Measurements from ENCODE around the gene ZNF697.

Gene ZNF697

GRCh38 chr1:119647734-119648619 lies at the start of gene ZNF697:
ZNF697 (minus strand) TSS chr1:119648266; CDS start chr1:119626100, 22,166 bp downstream.
- peak; percentile 90 for DNase-seq

- DNase-seq: no peak
These were observed 49.5 kb upstream of the ZNF697 start for GRCh38 chr1:119697598-119697997.

- DNase-seq: peak; percentile 14
These were observed 48.8 kb upstream of the ZNF697 start for GRCh38 chr1:119696863-119697262.

GRCh38 chr1:119689511-119689910 lies 41.4 kb upstream of the ZNF697 start:
- DNase-seq: no peak

DNA sequence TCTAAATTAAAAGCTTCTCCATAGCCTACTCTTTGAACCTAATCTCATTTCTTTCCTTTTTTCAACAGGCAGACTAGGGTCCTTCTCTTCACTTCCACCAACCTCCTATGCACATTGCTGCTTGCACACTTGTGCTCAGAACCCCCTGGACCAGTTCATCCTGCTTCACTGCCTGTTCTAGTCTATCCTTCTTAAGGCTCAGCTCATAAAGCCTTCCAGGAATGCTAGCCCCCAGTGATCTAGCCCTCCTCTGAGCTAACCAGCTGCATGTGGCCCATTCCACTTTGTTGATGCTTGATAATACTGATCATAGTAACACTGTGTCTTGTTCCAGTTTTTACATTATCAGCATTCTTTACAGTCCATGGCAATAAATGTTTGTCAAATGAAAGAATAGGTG lies 40.7 kb upstream of the ZNF697 start:
- DNase-seq: no peak

GRCh38 chr1:119687434-119688079 lies 39.5 kb upstream of the ZNF697 start:
- no peak for DNase-seq

DNA sequence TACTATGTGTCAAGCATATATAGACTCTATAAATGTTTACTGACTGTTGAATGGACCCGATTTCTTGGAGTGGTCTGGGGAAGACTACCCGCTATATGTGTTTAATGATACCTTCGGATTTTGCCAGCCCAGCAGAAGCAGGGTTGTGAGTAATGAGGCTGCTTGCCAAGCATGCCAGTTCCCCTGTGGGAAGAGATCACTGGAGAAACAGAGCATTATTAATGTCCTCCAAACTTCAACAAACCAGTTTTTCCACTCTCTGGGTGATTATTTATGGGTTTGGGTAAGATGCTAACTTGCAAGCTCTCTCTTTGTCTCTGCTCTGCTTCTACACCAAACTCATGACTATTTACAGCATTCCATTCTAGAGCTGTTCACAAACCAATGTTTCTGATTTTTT lies 38.6 kb upstream of the ZNF697 start:
- peak; percentile 75 for DNase-seq

DNA sequence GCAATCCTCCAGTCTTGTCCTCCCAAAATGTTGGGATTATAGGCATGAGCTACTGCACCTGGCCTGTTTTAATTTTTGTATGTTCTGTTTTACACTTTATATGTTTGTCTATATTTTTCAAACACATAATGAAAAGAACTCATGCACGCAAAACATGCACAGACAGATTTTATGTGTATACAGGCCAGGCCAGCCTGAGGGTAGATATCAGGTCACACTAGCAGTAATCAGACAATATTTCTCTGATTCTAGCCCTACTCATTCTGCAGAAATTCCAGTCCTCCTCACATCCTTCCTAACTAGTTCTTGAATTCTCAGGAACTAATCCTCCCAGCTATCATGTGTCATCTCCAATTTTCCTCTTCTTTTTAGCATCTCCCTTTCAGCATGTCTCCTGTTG lies 35.8 kb upstream of the ZNF697 start:
- DNase-seq: no peak

- DNase-seq: no peak
These were observed 34.1 kb upstream of the ZNF697 start for GRCh38 chr1:119682141-119682540.

- DNase-seq: no peak
These were observed 33.5 kb upstream of the ZNF697 start for GRCh38 chr1:119681560-119681959.

GRCh38 chr1:119680723-119681122 lies 32.7 kb upstream of the ZNF697 start:
- DNase-seq: no peak

DNA sequence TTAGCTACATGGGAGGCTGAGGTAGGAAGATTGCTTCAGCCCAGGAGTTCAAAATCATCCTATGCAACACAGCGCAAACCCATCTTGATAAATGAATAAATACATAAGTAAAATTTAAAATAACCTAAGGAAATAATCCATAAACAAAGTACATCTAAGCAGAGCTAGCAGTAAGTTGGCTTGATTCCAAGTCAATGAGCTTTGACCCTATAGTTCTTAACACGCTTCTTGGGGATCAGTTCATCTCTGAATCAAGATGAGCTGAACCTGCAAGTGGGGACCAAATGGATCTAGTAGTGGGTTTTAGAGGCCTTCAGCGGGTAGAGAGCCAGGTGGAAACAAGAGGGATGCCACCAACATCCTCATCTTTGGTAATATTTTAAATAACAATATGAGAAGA lies 32.1 kb upstream of the ZNF697 start:
- no peak for DNase-seq

DNA sequence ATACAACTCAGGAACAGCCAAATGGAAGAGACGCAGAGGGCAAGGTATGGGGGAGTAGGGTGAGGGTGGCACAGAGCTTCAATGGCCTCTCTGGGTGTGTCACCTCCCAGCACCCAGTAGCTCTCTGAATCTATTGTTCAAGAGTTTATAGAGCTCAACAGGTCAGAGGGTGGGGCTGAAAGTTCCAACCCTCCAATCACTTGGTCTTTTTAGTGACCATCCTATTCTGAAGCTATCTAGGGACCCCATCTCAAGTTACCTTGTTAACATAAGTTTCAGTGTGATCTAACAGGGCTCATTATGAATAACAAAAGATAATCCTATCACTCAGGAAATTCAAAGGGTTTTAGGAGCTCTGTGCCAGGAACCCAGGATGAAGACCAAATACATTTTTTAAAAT lies 31.2 kb upstream of the ZNF697 start:
- no peak for DNase-seq

DNA sequence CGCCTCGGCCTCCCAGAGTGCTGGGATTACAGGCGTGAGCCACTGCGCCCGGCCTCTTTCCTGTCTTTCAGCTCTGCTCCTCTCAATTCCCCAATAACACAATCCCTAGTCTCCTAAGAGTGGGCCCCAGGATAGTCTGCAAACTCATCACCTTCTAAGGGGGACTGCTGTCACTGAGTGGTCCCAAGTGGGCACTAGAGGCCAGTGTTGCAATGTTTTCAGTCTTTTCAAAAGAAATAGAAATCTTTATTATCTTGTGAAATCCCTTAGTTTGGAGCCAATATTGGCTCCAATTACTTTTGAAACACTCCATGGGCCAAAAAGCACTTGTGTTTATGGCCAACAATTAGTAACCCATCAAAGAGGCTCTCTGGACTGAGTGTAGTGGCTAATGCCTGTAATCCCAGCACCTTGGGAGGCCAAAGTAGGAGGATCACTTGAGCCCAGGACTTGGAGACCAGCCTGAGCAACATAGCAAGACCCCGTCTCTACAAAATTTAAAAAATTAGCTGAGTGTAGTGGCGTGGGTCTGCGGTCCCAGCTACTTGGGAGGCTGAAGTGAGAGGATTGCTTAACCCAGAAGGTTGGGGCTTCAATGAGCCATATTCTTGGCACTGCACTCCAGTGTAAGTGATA lies 28.6 kb upstream of the ZNF697 start:
- no peak for DNase-seq

- peak; percentile 47 for DNase-seq
These were observed 27.6 kb upstream of the ZNF697 start for GRCh38 chr1:119675349-119676345.

DNA sequence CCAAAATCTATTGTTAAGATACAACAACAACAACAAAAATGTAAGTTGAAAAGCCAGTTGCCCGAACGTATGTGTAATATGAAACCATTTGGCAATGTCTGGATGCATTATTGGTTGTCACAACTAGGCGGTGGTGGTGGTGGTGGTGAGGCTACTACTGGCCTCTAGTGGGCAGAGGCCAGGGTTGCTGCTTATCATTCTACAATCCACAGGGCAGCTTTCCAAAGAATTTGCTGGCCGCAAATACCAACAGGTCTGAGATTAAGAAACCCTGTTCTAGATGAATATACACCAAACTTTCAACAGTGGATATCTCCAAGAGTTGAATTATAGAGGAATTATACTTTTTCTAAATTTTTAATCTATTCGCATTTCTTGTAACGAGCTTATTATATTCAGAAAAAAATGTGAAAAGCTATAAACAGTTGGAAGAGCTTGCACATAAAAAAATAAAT lies 26.8 kb upstream of the ZNF697 start:
- no peak for DNase-seq

- DNase-seq: no peak
These were observed 26.1 kb upstream of the ZNF697 start for GRCh38 chr1:119674111-119674526.

- DNase-seq: no peak
These were observed 25.3 kb upstream of the ZNF697 start for GRCh38 chr1:119673171-119673940.

GRCh38 chr1:119670898-119671297 lies 22.8 kb upstream of the ZNF697 start:
- no peak for DNase-seq

DNA sequence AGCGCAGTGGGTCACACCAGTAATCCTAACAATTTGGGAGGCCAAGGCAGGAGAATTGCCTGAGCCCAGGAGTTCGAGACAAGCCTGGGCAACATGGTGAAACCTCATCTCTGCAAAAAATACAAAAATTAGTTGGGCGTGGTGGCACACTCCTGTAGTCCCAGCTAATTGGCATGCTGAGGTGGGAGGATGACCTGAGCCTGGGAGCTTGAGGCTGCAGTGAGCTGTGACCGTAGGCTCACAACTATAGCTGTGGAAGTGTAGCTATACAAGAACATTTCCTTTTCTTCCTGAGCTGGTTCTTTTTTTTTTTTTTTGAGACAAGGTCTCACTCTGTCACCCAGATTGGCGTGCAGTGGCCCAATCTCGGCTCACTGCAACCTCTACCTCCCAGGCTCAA lies 19.1 kb upstream of the ZNF697 start:
- no peak for DNase-seq

GRCh38 chr1:119664067-119664466 lies 16.0 kb upstream of the ZNF697 start:
- no peak for DNase-seq

- DNase-seq: no peak
These were observed 14.0 kb upstream of the ZNF697 start for GRCh38 chr1:119662034-119662437.
